IMR-90 (cell line): ENCODE measurements around the gene SPSB4. TPM values are rescaled to one million over a fixed set of nuclear protein-coding genes. Genes with fewer than 3 reads are reported as not detected.

ENCODE experiments used
- ATAC-seq: fragments of 200-7000 bp; cut with Tn5 transposase; 2 replicates; pipeline ENCODE4 v1.9.1; 2020; ENCODE audit warnings: low read depth, mild to moderate bottlenecking, moderate library complexity
- BruUV-seq: library from RNA; stranded (reverse); fragments of 400-500 nt; replicated peaks from 2 replicates; lab custom pipeline; 2021; lab: Mats Ljungman, UMichigan
- CTCF ChIA-PET: fragments of 300-600 bp; formaldehyde crosslinking; extraction: SDS; loops from one replicate; lab custom pipeline; 2021; ENCODE audit warnings: antibody characterized with exemption; lab: Yijun Ruan, JAX
- POLR2A ChIA-PET: fragments of 300-600 bp; sonication (Branson Sonifier 250); formaldehyde crosslinking; loops from one replicate; lab custom pipeline; 2022; ENCODE audit warnings: antibody characterized with exemption; ENCODE audit not compliant: unreplicated experiment; lab: Charles Lee
- DNase-seq: peaks from one replicate; pipeline ENCODE4 v3.0.0; 2013
- H2AFZ ChIP-seq: replicated peaks from 2 replicates; pipeline ENCODE3; 2013; ENCODE audit warnings: low read length, mild to moderate bottlenecking; ENCODE audit not compliant: poor library complexity
- H2AK5ac ChIP-seq: 2 replicates; pipeline ENCODE4 v1.6.1; 2013; ENCODE audit warnings: low read depth, low read length, inconsistent platforms
- H2AK9ac ChIP-seq: replicated peaks from 2 replicates; pipeline ENCODE3; 2013; ENCODE audit warnings: mild to moderate bottlenecking, low read depth, low read length, moderate library complexity; ENCODE audit not compliant: poor library complexity
- H2BK120ac ChIP-seq: 2 replicates; pipeline ENCODE4 v1.6.1; 2013; ENCODE audit warnings: low read depth, low read length, inconsistent platforms
- H2BK15ac ChIP-seq: 3 replicates; pipeline ENCODE4 v1.6.1; 2013; ENCODE audit warnings: low read depth, low read length, inconsistent platforms
- H2BK20ac ChIP-seq: 2 replicates; pipeline ENCODE4 v1.6.1; 2013; ENCODE audit warnings: low read depth, mild to moderate bottlenecking, inconsistent platforms, low read length, moderate library complexity
- H2BK5ac ChIP-seq: 2 replicates; pipeline ENCODE4 v1.6.1; 2013; ENCODE audit warnings: mild to moderate bottlenecking, low read depth, low read length, inconsistent platforms; ENCODE audit not compliant: poor library complexity, severe bottlenecking
- H3K14ac ChIP-seq: replicated peaks from 2 replicates; pipeline ENCODE4 v1.6.1; 2013; ENCODE audit warnings: low read depth, low read length, inconsistent platforms
- H3K18ac ChIP-seq: 2 replicates; pipeline ENCODE4 v1.6.1; 2013; ENCODE audit warnings: low read depth, low read length, control low read depth
- H3K23ac ChIP-seq: 2 replicates; pipeline ENCODE4 v1.6.1; 2013; ENCODE audit warnings: low read depth, low read length, inconsistent platforms
- H3K27ac ChIP-seq: 2 replicates; pipeline ENCODE4 v1.5.1; 2013; ENCODE audit warnings: mild to moderate bottlenecking, control low read depth, low read length; ENCODE audit not compliant: insufficient read depth
- H3K27me3 ChIP-seq: 2 replicates; pipeline ENCODE4 v1.6.1; 2013; ENCODE audit warnings: low read length; ENCODE audit not compliant: control insufficient read depth, insufficient read depth
- H3K36me3 ChIP-seq: 2 replicates; pipeline ENCODE4 v1.6.1; 2013; ENCODE audit warnings: low read length, mixed read lengths; ENCODE audit not compliant: control insufficient read depth, insufficient read depth
- H3K4ac ChIP-seq: 2 replicates; pipeline ENCODE4 v1.6.1; 2013; ENCODE audit warnings: low read depth, low read length, inconsistent platforms
- H3K4me1 ChIP-seq: 2 replicates; pipeline ENCODE4 v1.6.1; 2013; ENCODE audit warnings: low read length, mixed read lengths; ENCODE audit not compliant: control insufficient read depth, insufficient read depth
- H3K4me2 ChIP-seq: 2 replicates; pipeline ENCODE4 v1.6.1; 2013; ENCODE audit warnings: low read depth, mild to moderate bottlenecking, control low read depth, low read length, moderate library complexity
- H3K4me3 ChIP-seq: 2 replicates; pipeline ENCODE4 v1.5.1; 2013; ENCODE audit warnings: low read depth, mild to moderate bottlenecking, control low read depth, low read length, moderate library complexity; ENCODE audit not compliant: insufficient read depth
- H3K56ac ChIP-seq: 2 replicates; pipeline ENCODE4 v1.6.1; 2013; ENCODE audit warnings: low read length, inconsistent platforms; ENCODE audit not compliant: insufficient read depth; ENCODE audit errors: extremely low read depth
- H3K79me1 ChIP-seq, 2 experiments: 2 replicates each; pipeline ENCODE4 v1.6.1; 2013; ENCODE audit warnings: low read length in 2 of 2, inconsistent platforms in 1 of 2, low read depth in 1 of 2
- H3K9ac ChIP-seq: 2 replicates; pipeline ENCODE4 v1.6.1; 2013; ENCODE audit warnings: low read depth, low read length, control low read depth
- H3K9me1 ChIP-seq: 2 replicates; pipeline ENCODE4 v1.6.1; 2013; ENCODE audit warnings: low read length, inconsistent platforms; ENCODE audit not compliant: insufficient read depth
- H3K9me3 ChIP-seq: 2 replicates; pipeline ENCODE4 v1.6.1; 2013; ENCODE audit warnings: low read length; ENCODE audit not compliant: control insufficient read depth, insufficient read depth
- H4K20me1 ChIP-seq: 2 replicates; pipeline ENCODE4 v1.6.1; 2013; ENCODE audit warnings: low read length, inconsistent platforms; ENCODE audit not compliant: insufficient read depth
- H4K5ac ChIP-seq: 2 replicates; pipeline ENCODE4 v1.6.1; 2013; ENCODE audit warnings: mild to moderate bottlenecking, low read depth, low read length, control low read depth
- H4K8ac ChIP-seq, 2 experiments: 2 replicates each; pipeline ENCODE4 v1.6.1; 2013; ENCODE audit warnings: low read depth in 2 of 2, low read length in 2 of 2, control low read depth in 1 of 2, inconsistent platforms in 1 of 2
- H4K91ac ChIP-seq: 2 replicates; pipeline ENCODE4 v1.6.1; 2013; ENCODE audit warnings: low read depth, low read length, inconsistent platforms; ENCODE audit not compliant: insufficient read depth
- CEBPB ChIP-seq: IDR thresholded peaks from 2 replicates; pipeline ENCODE4 v1.6.1; 2012; ENCODE audit warnings: low read depth, low read length, improper control_type of control experiment
- FOS ChIP-seq: fragments of 150-350 bp; IDR thresholded peaks from 2 replicates; pipeline ENCODE4 v1.6.1; 2016; ENCODE audit warnings: low read depth, low read length
- SMC3 ChIP-seq: fragments of 150-350 bp; IDR thresholded peaks from 2 replicates; pipeline ENCODE4 v1.6.1; 2016; ENCODE audit warnings: low read depth, mild to moderate bottlenecking, antibody characterized with exemption, low read length, moderate library complexity
- WGBS, 2 experiments: methylation state at CpG; one replicate each; pipeline versions ENCODE4 v1.1.5 to v1.1.7; 2013; ENCODE audit warnings: missing lambda C conversion rate in 2 of 2; ENCODE audit not compliant: insufficient read length in 1 of 2; ENCODE audit errors: extremely low coverage in 2 of 2; 5-methylcytosine and 5-hydroxymethylcytosine counted together
- dilution Hi-C: fragments of 300-500 bp; cut with HindIII; formaldehyde crosslinking; loops from one replicate; pipeline ENCODE4 v1.14.3; 2018; ENCODE audit warnings: low sequenced_read_pairs; ENCODE audit not compliant: unreplicated experiment
- in situ Hi-C: fragments of 300-500 bp; cut with MboI; formaldehyde crosslinking; loops from 3 replicates; pipeline ENCODE4 v1.14.3; 2019; ENCODE audit warnings: low sequenced_read_pairs, inconsistent platforms, mixed read lengths
- intact Hi-C: fragments of 100-400 bp; cut with micrococcal nuclease; formaldehyde crosslinking; loops from 2 replicates; pipeline ENCODE4 v1.10.0; 2022
- polyA plus RNA-seq, 3 experiments: library from polyadenylated mRNA; depleted of rRNA; stranded (reverse); fragments of >200 nt; gene quantifications; 2 replicates each; pipeline ENCODE4 v1.2.3, GENCODE V29; 2012; ENCODE audit warnings: low replicate concordance in 1 of 3
- total RNA-seq: library from RNA; depleted of rRNA; stranded (reverse); fragments of >200 nt; gene quantifications from 2 replicates; pipeline ENCODE4 v1.2.3, GENCODE V29; 2012

SPSB4 gene
- total and polyA plus RNA-seq, 2 of the 4 experiments (the other 2 are of a cell fraction) = not detected

DNA sequence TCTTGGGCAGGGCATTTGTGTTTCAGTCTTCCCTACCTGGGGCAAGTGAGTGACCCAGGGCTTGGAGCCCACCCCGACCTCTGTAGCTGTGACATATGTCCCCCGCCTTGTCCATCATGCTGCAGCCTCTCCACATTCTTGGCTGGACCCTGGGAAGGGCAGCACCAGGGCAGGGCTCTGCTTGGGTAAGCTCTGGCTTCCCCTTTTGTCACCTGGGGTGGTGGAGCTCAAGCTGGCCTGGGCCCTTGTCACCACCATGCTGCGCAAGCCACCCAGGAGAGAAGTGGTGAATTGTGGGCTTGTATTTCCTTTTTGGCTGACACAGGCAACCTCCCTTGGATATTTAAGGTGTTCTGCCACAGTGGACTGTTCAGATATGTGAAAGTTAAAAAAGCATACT is 29.3 kb downstream of the SPSB4 start:
- no peak overlapping the region for H2AK5ac ChIP-seq
- no peak overlapping the region for H3K4ac ChIP-seq
- H3K9ac ChIP-seq = no peak overlapping the region
- H3K14ac ChIP-seq = no peak overlapping the region
- no peak for ATAC-seq
- no peak overlapping the region for H3K18ac ChIP-seq
- no peaks in the 10 kb centered on the region for H3K79me1 ChIP-seq
- H3K4me2 ChIP-seq = no peak overlapping the region
- H3K36me3 ChIP-seq = no peaks in the 10 kb centered on the region
- dilution Hi-C loops = no loop called here
- H3K23ac ChIP-seq = no peak overlapping the region
- no peak overlapping the region for H2BK15ac ChIP-seq
- no peak overlapping the region for H3K56ac ChIP-seq
- H4K8ac ChIP-seq = no peak overlapping the region
- no peak overlapping the region for H2BK120ac ChIP-seq
- H4K20me1 ChIP-seq = no peaks in the 10 kb centered on the region
- H3K27ac ChIP-seq = no peak overlapping the region
- H4K91ac ChIP-seq = no peak overlapping the region
- BruUV-seq = no TSS peak
- no peak overlapping the region for H4K5ac ChIP-seq
- no peak overlapping the region for H2AK9ac ChIP-seq
- peaks cover 7% of the 10 kb centered on the region; the same call in 1 of the 2 replicates for H3K27me3 ChIP-seq
- POLR2A ChIA-PET = no interaction called here
- in situ Hi-C loops = no loop called here
- DNase-seq = no peak
- H2BK5ac ChIP-seq = no peak overlapping the region
- peaks cover 5% of the 10 kb centered on the region; the same call in 1 of the 2 replicates for H3K4me1 ChIP-seq
- no CpG with 5 or more reads among the region's 3 CpGs for WGBS, 2 experiments
- no peak overlapping the region for H2AFZ ChIP-seq
- H3K4me3 ChIP-seq = no peak overlapping the region
- H3K9me3 ChIP-seq = no peaks in the 10 kb centered on the region
- 0 out of 2 replicates have a peak, but pooled peaks cover 2% of the 10 kb centered on the region for H3K9me1 ChIP-seq
- CTCF ChIA-PET = no interaction called here
- intact Hi-C loops = no loop called here
- TF ChIP-seq CEBPB (no peak), SMC3 (no peak), FOS (no peak)
- no peak overlapping the region for H2BK20ac ChIP-seq
